Large intestine (tissue), 3 donors: Measurements from ENCODE around the gene TRIP12. TPM values are rescaled to one million over a fixed set of nuclear protein-coding genes. Genes with fewer than 3 reads are reported as not detected.
"Not testable (repeated sequence)": the region's sequence is repeated elsewhere in the genome, so short reads cannot be mapped to it uniquely, and the experiment has no call there.

Source experiments
- DNase-seq, 2 donors: peaks; one replicate each; pipeline versions ENCODE4 v3.0.0 to v3.0.0-alpha.2; 2013
- H3K27ac ChIP-seq: one replicate; pipeline ENCODE4 v1.5.1; 2013; ENCODE audit warnings: low read length
- H3K27me3 ChIP-seq: 2 replicates; pipeline ENCODE4 v1.6.1; 2013; ENCODE audit warnings: low read length; ENCODE audit not compliant: control insufficient read depth, insufficient read depth
- H3K36me3 ChIP-seq: 2 replicates; pipeline ENCODE4 v1.6.1; 2013; ENCODE audit warnings: low read length; ENCODE audit not compliant: control insufficient read depth, insufficient read depth
- H3K4me1 ChIP-seq: one replicate; pipeline ENCODE4 v1.6.1; 2013; ENCODE audit warnings: low read length; ENCODE audit not compliant: control insufficient read depth, insufficient read depth
- H3K4me3 ChIP-seq: one replicate; pipeline ENCODE4 v1.5.1; 2013; ENCODE audit warnings: low read length
- H3K9me3 ChIP-seq: one replicate; pipeline ENCODE4 v1.6.1; 2013; ENCODE audit warnings: mild to moderate bottlenecking, low read depth, low read length, moderate library complexity; ENCODE audit not compliant: control insufficient read depth
- WGBS: methylation state at CpG from one replicate; pipeline ENCODE4 v1.1.5; 2013; ENCODE audit warnings: low lambda C conversion rate; ENCODE audit not compliant: insufficient coverage; 5-methylcytosine and 5-hydroxymethylcytosine counted together
- polyA plus RNA-seq: library from polyadenylated mRNA; unstranded; fragments of 120-200 nt; gene quantifications from one replicate; pipeline ENCODE4 v1.2.1, GENCODE V29; 2013

The TRIP12 gene
- polyA plus RNA-seq, 1 donor: 99.3 TPM

- Histone ChIP-seq H3K36me3 (peaks cover 29% of the 10 kb centered on the region), H3K27ac (no peak overlapping the region), H3K9me3 (no peaks in the 10 kb centered on the region), H3K4me1 (no peaks in the 10 kb centered on the region), H3K27me3 (no peaks in the 10 kb centered on the region), H3K4me3 (no peak overlapping the region)
- DNase-seq: no peak
- 100% methylated on average over 2 of the region's 3 CpGs for WGBS
These were observed 63.5 kb downstream of the TRIP12 start for GRCh38 chr2:229858351-229858750.

GRCh38 chr2:229857634-229858033 lies 64.2 kb downstream of the TRIP12 start:
- Histone ChIP-seq H3K27me3 (no peaks in the 10 kb centered on the region), H3K36me3 (peaks cover 29% of the 10 kb centered on the region), H3K9me3 (no peaks in the 10 kb centered on the region), H3K27ac (no peak overlapping the region), H3K4me3 (no peak overlapping the region), H3K4me1 (no peaks in the 10 kb centered on the region)
- WGBS: no CpG with 5 or more reads among the region's 1 CpG
- no peak for DNase-seq

DNA sequence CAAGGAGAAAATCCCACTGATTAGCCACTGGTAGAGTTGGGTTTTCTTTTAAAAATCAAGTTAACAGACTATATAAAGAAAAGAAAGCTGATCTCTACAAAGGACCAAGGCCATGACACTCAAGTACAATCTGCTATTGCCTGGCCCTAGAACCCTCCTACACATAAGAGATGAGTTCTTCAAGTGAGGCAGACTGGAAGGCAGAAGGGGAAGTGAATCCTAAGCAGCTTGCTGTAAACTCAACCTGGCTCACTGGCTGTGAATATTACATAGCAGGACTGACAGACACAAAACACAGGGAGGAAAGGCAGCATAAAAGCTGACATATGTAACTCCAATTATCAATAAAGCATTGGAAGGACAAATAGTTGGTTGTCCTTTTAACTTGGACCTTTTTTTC lies 65.4 kb downstream of the TRIP12 start:
- Histone ChIP-seq H3K36me3 (peaks cover 33% of the 10 kb centered on the region), H3K4me1 (no peaks in the 10 kb centered on the region), H3K9me3 (no peaks in the 10 kb centered on the region), H3K27ac (no peak overlapping the region), H3K27me3 (no peaks in the 10 kb centered on the region), H3K4me3 (no peak overlapping the region)
- no peak for DNase-seq

DNA sequence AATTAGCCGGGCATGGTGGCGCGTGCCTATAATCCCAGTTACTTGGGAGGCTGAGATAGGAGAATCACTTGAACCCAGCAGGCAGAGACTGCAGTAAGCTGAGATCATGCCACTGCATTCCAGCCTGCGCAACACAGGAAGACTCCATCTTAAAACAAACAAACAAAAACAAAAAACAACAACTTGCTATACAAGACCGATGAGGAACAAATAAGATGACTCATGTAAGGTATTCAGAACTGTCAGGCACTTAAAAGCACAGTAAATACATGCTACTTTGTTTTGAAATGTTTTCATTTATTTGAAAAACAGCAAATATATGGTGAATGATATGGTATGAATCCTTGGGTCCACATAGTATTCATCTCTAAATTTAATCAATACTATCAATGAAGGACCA lies 66.7 kb downstream of the TRIP12 start:
- H3K9me3 ChIP-seq: peaks cover 3% of the 10 kb centered on the region
- H3K4me3 ChIP-seq: no peak overlapping the region
- no peaks in the 10 kb centered on the region for H3K4me1 ChIP-seq
- H3K36me3 ChIP-seq: peaks cover 38% of the 10 kb centered on the region
- H3K27ac ChIP-seq: no peak overlapping the region
- 94% methylated on average over 2 of the region's 5 CpGs for WGBS
- DNase-seq: no peak
- H3K27me3 ChIP-seq: no peaks in the 10 kb centered on the region

- H3K27me3 ChIP-seq: no peaks in the 10 kb centered on the region
- WGBS: no CpG with 5 or more reads among the region's 3 CpGs
- H3K4me3 ChIP-seq: no peak overlapping the region
- peaks cover 31% of the 10 kb centered on the region for H3K36me3 ChIP-seq
- H3K27ac ChIP-seq: no peak overlapping the region
- H3K9me3 ChIP-seq: peaks cover 3% of the 10 kb centered on the region
- DNase-seq: peak in 1 of 2 donors; percentile 3
- H3K4me1 ChIP-seq: no peaks in the 10 kb centered on the region
These were observed 69.2 kb downstream of the TRIP12 start for GRCh38 chr2:229852565-229852964.

- Histone ChIP-seq H3K4me1 (no peaks in the 10 kb centered on the region), H3K9me3 (peaks cover 3% of the 10 kb centered on the region), H3K27me3 (no peaks in the 10 kb centered on the region), H3K36me3 (peaks cover 29% of the 10 kb centered on the region), H3K4me3 (no peak overlapping the region), H3K27ac (no peak overlapping the region)
- DNase-seq: no peak
- no CpG with 5 or more reads among the region's 5 CpGs for WGBS
These were observed 69.9 kb downstream of the TRIP12 start for GRCh38 chr2:229851870-229852269.

- H3K9me3 ChIP-seq, H3K4me3 ChIP-seq, H3K4me1 ChIP-seq, DNase-seq, H3K27me3 ChIP-seq, H3K27ac ChIP-seq: not testable (repeated sequence)
- peaks cover 22% of the 10 kb centered on the region for H3K36me3 ChIP-seq
- WGBS: no CpG with 5 or more reads among the region's 44 CpGs
These were observed 71.2 kb downstream of the TRIP12 start for GRCh38 chr2:229850355-229851275.

DNA sequence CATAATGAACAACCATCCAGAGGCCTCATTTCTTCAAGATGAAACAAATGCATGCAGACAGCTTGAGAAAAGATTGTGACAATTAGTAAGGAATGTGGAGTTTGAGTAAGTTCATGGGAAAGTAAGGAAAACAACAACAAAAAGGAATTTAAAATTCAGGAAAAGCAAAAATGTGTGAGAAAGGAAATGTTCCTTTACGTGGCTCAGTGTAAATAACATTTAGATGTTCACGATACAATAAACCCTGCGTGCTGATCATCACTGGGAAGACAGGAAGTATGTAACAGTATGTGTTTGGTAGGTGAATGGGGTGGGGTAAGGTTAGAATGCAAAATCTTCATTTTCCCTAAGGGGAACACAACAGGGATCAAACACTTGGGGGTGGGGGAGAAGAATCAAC lies 72.7 kb downstream of the TRIP12 start:
- Histone ChIP-seq H3K27me3 (no peaks in the 10 kb centered on the region), H3K4me3 (no peak overlapping the region), H3K27ac (no peak overlapping the region), H3K4me1 (no peaks in the 10 kb centered on the region), H3K9me3 (peaks cover 3% of the 10 kb centered on the region), H3K36me3 (peaks cover 28% of the 10 kb centered on the region)
- DNase-seq: no peak
- WGBS: 97% methylated on average over 3 of the region's 3 CpGs

DNA sequence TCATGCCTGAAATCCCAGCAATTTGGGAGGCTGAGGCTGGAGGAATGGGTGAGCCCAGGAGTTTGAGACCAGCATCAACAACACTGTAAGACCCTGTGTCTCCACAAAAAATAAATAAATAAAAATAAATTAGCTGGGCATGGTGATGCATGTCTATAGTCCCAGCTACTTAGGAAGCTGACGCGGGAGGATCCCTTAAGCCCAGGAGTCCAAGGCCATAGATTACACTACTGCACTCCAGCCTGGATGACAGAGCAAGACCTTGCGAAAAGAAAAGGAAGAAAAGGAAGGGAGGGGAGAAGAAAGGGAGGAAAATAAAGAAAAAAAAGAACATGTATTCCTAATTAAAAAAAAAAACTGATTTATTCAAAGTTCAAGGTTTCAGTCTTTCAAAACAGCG lies 78.2 kb downstream of the TRIP12 start:
- Histone ChIP-seq H3K27me3 (no peaks in the 10 kb centered on the region), H3K9me3 (no peaks in the 10 kb centered on the region), H3K4me1 (no peaks in the 10 kb centered on the region), H3K36me3 (peaks cover 36% of the 10 kb centered on the region), H3K27ac (no peak overlapping the region), H3K4me3 (no peak overlapping the region)
- DNase-seq: no peak
- WGBS: 95% methylated on average over 3 of the region's 4 CpGs

DNA sequence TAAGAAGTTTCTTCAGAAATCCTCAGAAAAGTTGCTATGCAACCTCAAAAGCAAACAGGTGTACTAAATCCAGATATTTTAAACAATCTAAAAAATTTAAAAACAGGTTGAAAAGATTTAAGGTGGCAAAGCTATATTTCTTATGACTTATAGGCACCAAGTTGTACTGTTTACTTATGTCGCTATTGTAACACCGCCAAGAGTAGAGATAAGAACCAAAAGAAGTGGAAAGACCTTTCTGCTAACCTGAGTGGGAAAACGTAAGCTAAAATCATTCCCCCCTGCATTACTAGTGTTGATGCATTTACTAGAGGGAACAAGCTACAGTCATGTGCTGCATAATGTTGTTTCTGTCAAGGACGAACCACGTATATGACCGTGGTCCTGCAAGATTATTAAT lies 83.1 kb downstream of the TRIP12 start:
- H3K27me3 ChIP-seq: no peaks in the 10 kb centered on the region
- whole genome bisulfite sequencing: 50% methylated on average over 2 of the region's 6 CpGs
- no peaks in the 10 kb centered on the region for H3K4me1 ChIP-seq
- H3K4me3 ChIP-seq: no peak overlapping the region
- no peak overlapping the region for H3K27ac ChIP-seq
- no peaks in the 10 kb centered on the region for H3K9me3 ChIP-seq
- peaks cover 40% of the 10 kb centered on the region for H3K36me3 ChIP-seq
- DNase-seq: no peak

DNA sequence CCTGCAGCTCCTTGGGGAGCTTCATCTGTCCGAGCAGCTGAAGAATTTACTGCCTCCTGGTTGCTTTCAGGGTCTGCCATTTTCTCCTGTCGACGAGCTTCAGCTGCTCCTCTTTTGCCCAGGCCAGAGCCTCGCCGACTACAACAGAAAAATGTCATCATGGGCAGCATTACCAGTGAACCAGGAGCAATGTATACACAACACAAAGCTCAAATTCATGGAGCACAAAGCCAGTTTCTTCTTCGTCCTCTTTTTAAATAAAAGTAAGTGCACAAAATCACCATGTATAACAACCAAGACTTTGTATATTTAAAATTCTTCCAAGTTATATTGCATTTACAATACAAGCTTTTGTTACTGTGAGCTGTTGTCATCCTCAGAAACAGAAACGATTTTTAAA lies 85.0 kb downstream of the TRIP12 start:
- no peaks in the 10 kb centered on the region for H3K4me1 ChIP-seq
- no peaks in the 10 kb centered on the region for H3K9me3 ChIP-seq
- peaks cover 35% of the 10 kb centered on the region for H3K36me3 ChIP-seq
- H3K4me3 ChIP-seq: no peak overlapping the region
- DNase-seq: no peak
- H3K27me3 ChIP-seq: no peaks in the 10 kb centered on the region
- H3K27ac ChIP-seq: no peak overlapping the region
- whole genome bisulfite sequencing: 83% methylated on average over 1 of the region's 7 CpGs
